GM21723 (cell line): ENCODE data around the gene METTL9.

Experiments used
- ATAC-seq: cut with Tn5 transposase; IDR thresholded peaks from one replicate; pipeline ENCODE4 v1.9.1; 2021; ENCODE audit warnings: mild to moderate bottlenecking, moderate library complexity; ENCODE audit not compliant: unreplicated experiment

METTL9 gene

DNA sequence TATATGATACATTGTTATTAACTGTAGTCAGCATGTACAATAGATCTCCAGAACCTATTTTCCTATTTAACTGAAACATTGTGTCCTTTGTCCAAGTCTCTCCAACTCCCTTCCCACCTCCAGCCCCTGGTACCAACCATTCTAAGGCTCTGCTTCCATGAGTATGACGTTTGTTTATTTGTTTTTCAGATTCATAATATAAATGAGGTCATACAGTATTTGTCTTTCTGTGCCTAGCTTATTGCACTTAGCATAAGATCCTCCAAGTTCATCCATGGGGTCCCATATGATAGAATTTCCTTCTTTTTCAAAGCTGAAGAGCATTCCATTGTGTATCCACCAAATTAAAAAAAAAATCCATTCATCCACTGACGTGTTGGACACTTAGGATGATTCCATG is 103.8 kb downstream of the METTL9 start:
- no peak for ATAC-seq

- ATAC-seq, result no peak
Observed at GRCh38 chr16:21703589-21704174, 104.3 kb downstream of the METTL9 start.

- no peak for ATAC-seq
Observed at GRCh38 chr16:21704266-21704665, 104.9 kb downstream of the METTL9 start.

DNA sequence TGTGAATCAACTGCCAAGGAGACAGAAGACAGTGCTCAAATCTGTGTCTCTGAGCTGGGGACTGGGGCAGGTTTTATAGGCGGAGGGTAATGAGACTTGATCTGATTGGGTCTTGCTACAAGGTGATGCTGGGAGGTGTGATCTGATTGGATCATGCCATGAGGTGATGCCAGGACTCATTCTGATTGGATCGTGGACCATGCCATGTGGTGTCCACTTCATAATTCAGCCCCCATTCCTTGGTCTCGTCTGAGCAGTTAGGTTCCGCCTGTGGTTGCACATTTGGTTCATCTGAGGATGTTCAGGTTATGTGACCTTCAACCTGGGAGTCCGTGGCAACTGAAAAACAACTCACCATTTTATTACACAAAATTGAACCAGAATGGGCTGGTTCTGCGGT is 105.4 kb downstream of the METTL9 start:
- ATAC-seq, result no peak
